HepG2 (cell line): ENCODE data around the gene DNLZ. TPM values are rescaled to one million over a fixed set of nuclear protein-coding genes. Genes with fewer than 3 reads are reported as not detected.
A peak's percentile ranks its signal among the peaks of the same experiment; 100 is the strongest.

ENCODE experiments used
- CENPBD1 ChIP-seq: sonication (generic); formaldehyde crosslinking; IDR thresholded peaks from 2 replicates; pipeline ENCODE4 v1.8.0; 2022; ENCODE audit warnings: missing genetic modification reagents, low read depth, mild to moderate bottlenecking, borderline replicate concordance
- DMAP1 ChIP-seq: IDR thresholded peaks from 2 replicates; pipeline ENCODE4 v1.6.1; 2016
- DNMT1 ChIP-seq: sonication (generic); formaldehyde crosslinking; IDR thresholded peaks from 2 replicates; pipeline ENCODE4 v1.5.1; 2020; ENCODE audit warnings: mild to moderate bottlenecking, missing genetic modification reagents
- HOXD1 ChIP-seq: sonication (generic); formaldehyde crosslinking; IDR thresholded peaks from 2 replicates; pipeline ENCODE4 v1.5.0; 2020; ENCODE audit warnings: missing genetic modification reagents
- MXI1 ChIP-seq: IDR thresholded peaks from 3 replicates; pipeline ENCODE4 v1.6.1; 2012; ENCODE audit warnings: low read depth, low read length, inconsistent platforms, borderline replicate concordance
- SOX5 ChIP-seq: IDR thresholded peaks from 2 replicates; pipeline ENCODE4 v1.6.1; 2016; ENCODE audit warnings: borderline replicate concordance
- TEAD3 ChIP-seq: optimal IDR thresholded peaks from 2 replicates; pipeline ENCODE3; 2016; ENCODE audit warnings: borderline replicate concordance
- THAP11 ChIP-seq: IDR thresholded peaks from 2 replicates; pipeline ENCODE4 v1.6.1; 2016; ENCODE audit warnings: missing biosample characterization, missing genetic modification reagents
- ZFP91 ChIP-seq: sonication (generic); formaldehyde crosslinking; IDR thresholded peaks from 2 replicates; pipeline ENCODE4 v1.9.0; 2022; ENCODE audit warnings: missing genetic modification reagents, mild to moderate bottlenecking, borderline replicate concordance
- ZFYVE20 ChIP-seq: sonication (generic); formaldehyde crosslinking; IDR thresholded peaks from 2 replicates; pipeline ENCODE4 v1.8.0; 2023; ENCODE audit warnings: low read depth, mild to moderate bottlenecking, moderate library complexity, missing genetic modification reagents, borderline replicate concordance
- ZNF207 ChIP-seq: fragments of 450-650 bp; IDR thresholded peaks from 2 replicates; pipeline ENCODE4 v1.6.1; 2016; ENCODE audit warnings: antibody characterized with exemption, borderline replicate concordance
- ZNF30 ChIP-seq: sonication (generic); formaldehyde crosslinking; IDR thresholded peaks from 2 replicates; pipeline ENCODE4 v1.5.0; 2020; ENCODE audit warnings: mild to moderate bottlenecking, missing genetic modification reagents
- ZNF367 ChIP-seq: sonication (generic); formaldehyde crosslinking; IDR thresholded peaks from 2 replicates; pipeline ENCODE4 v1.4.0; 2020; ENCODE audit warnings: missing genetic modification reagents, borderline replicate concordance
- ZNF446 ChIP-seq: sonication (generic); formaldehyde crosslinking; IDR thresholded peaks from 2 replicates; pipeline ENCODE4 v1.5.0; 2020; ENCODE audit warnings: mild to moderate bottlenecking, missing genetic modification reagents
- ZNF564 ChIP-seq: sonication (generic); formaldehyde crosslinking; IDR thresholded peaks from 2 replicates; pipeline ENCODE4 v1.8.1; 2023; ENCODE audit warnings: mild to moderate bottlenecking, missing genetic modification reagents
- ZNF569 ChIP-seq: sonication (generic); formaldehyde crosslinking; IDR thresholded peaks from 2 replicates; pipeline ENCODE4 v1.5.0; 2020; ENCODE audit warnings: mild to moderate bottlenecking, missing genetic modification reagents, moderate library complexity, borderline replicate concordance
- ZNF788 ChIP-seq: sonication (generic); formaldehyde crosslinking; IDR thresholded peaks from 2 replicates; pipeline ENCODE4 v1.5.0; 2020; ENCODE audit warnings: mild to moderate bottlenecking, missing genetic modification reagents, borderline replicate concordance
- ZNF839 ChIP-seq: sonication (generic); formaldehyde crosslinking; IDR thresholded peaks from 2 replicates; pipeline ENCODE4 v1.4.0; 2020; ENCODE audit warnings: missing genetic modification reagents, mild to moderate bottlenecking, borderline replicate concordance
- polyA plus RNA-seq, 8 experiments: library from polyadenylated mRNA; depleted of rRNA in 3 of 8; stranded (reverse) in 7 of 8; unstranded in 1 of 8; fragments of >200 nt; fragmentation: Illumina TruSeq in 4 of 8; extraction: Trizol in 4 of 8; gene quantifications; 2 replicates each; pipeline versions ENCODE4 v1.2.1 to v1.2.3, GENCODE V29; 2011 to 2016; ENCODE audit warnings: low read depth in 4 of 8, missing spikeins in 1 of 8, mixed read lengths in 1 of 8; ENCODE audit not compliant: insufficient read depth in 1 of 8
- total RNA-seq, 5 experiments: library from RNA; depleted of rRNA; stranded (reverse); fragments of >200 nt; fragmentation: Illumina TruSeq; extraction: Trizol; gene quantifications; 2 replicates each; pipeline ENCODE4 v1.2.3, GENCODE V29; 2016; ENCODE audit warnings: low read depth in 1 of 5
- TF ChIP-seq, protein P1 (sequence below): sonication (generic); formaldehyde crosslinking; IDR thresholded peaks from 2 replicates; pipeline ENCODE4 v1.4.0; 2020; ENCODE audit warnings: mild to moderate bottlenecking, missing genetic modification reagents
- TF ChIP-seq, protein P2 (sequence below): sonication (generic); formaldehyde crosslinking; conservative IDR thresholded peaks from 2 replicates; pipeline ENCODE4 v1.8.0; 2022; ENCODE audit warnings: missing genetic modification reagents
- TF ChIP-seq, protein P3 (sequence below): fragments of 450-650 bp; IDR thresholded peaks from 2 replicates; pipeline ENCODE4 v1.6.1; 2017
- TF ChIP-seq, protein P4 (sequence below): sonication (generic); formaldehyde crosslinking; IDR thresholded peaks from 2 replicates; pipeline ENCODE4 v1.4.0; 2020; ENCODE audit warnings: missing genetic modification reagents

DNLZ gene
- total and polyA plus RNA-seq, 2 of the 13 experiments (the other 11 are each of a cell fraction or from before 2014, with no cell fraction given): 3.4 to 8.0 TPM

DNA sequence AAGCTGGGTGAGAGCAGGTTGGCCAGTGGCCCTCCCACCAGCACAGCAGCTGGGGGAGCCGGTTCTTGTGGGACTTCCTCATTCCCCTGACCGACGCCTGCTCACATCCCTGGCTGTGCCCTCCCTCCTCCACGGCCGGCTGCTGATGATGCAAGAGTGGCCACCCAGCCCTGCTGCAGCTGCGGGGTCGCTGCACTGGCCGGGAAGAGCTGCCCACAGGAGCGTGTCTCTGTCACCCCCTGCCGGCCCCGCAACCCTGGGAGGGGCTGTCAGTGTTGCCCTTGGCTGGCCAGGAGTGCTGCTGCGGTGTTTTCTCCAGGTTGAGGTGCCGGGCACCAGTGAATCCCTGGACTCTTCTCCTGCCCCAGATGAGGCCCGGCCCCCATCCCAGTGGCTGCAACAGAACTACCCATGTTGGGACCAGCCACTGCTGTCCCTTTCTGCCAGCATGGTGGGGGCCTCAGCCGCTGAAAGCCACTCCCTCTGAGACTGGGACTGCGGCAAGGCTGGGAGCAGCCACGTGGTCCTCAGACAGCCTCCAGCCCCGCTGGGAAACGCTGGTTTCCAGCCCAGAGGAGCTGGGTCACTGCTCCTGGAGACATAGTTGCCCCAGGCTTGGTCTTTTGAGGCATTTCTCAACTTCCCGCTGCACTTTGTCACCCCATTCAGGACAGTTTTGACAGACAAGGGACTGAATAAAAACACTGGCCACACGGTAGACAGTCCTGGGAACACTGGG lies 9.2 kb upstream of the DNLZ start (continued):
- TF ChIP-seq, protein P1, sequence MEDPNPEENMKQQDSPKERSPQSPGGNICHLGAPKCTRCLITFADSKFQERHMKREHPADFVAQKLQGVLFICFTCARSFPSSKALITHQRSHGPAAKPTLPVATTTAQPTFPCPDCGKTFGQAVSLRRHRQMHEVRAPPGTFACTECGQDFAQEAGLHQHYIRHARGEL: peak; percentile 98
- TF ChIP-seq DMAP1 (CRISPR knock-in tag) (peak; percentile 58), ZNF367 (0 out of 2 replicates have a peak, but pooled peaks have one; percentile 36), DNMT1 (no peak), ZNF788 (CRISPR knock-in tag) (peak; percentile 74), THAP11 (CRISPR knock-in tag) (peak; percentile 70), ZNF564 (no peak), CENPBD1 (CRISPR knock-in tag) (no peak), ZNF839 (CRISPR knock-in tag) (0 out of 2 replicates have a peak, but pooled peaks have one; percentile 21), ZNF207 (no peak), MXI1 (peak; percentile 33; the same call in 1 of the 3 replicates), HOXD1 (CRISPR knock-in tag) (peak; percentile 78; the same call in 1 of the 2 replicates), TEAD3 (CRISPR knock-in tag) (peak; percentile 76), ZFP91 (CRISPR knock-in tag) (peak; percentile 64; the same call in 1 of the 2 replicates), SOX5 (CRISPR knock-in tag) (0 out of 2 replicates have a peak, but pooled peaks have one; percentile 44), ZFYVE20 (0 out of 2 replicates have a peak, but pooled peaks have one; percentile 60), ZNF30 (CRISPR knock-in tag) (no peak), ZNF446 (CRISPR knock-in tag) (no peak), ZNF569 (CRISPR knock-in tag) (no peak)
- TF ChIP-seq, protein P2, sequence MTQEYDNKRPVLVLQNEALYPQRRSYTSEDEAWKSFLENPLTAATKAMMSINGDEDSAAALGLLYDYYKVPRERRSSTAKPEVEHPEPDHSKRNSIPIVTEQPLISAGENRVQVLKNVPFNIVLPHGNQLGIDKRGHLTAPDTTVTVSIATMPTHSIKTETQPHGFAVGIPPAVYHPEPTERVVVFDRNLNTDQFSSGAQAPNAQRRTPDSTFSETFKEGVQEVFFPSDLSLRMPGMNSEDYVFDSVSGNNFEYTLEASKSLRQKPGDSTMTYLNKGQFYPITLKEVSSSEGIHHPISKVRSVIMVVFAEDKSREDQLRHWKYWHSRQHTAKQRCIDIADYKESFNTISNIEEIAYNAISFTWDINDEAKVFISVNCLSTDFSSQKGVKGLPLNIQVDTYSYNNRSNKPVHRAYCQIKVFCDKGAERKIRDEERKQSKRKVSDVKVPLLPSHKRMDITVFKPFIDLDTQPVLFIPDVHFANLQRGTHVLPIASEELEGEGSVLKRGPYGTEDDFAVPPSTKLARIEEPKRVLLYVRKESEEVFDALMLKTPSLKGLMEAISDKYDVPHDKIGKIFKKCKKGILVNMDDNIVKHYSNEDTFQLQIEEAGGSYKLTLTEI (CRISPR knock-in tag): no peak
- TF ChIP-seq, protein P3, sequence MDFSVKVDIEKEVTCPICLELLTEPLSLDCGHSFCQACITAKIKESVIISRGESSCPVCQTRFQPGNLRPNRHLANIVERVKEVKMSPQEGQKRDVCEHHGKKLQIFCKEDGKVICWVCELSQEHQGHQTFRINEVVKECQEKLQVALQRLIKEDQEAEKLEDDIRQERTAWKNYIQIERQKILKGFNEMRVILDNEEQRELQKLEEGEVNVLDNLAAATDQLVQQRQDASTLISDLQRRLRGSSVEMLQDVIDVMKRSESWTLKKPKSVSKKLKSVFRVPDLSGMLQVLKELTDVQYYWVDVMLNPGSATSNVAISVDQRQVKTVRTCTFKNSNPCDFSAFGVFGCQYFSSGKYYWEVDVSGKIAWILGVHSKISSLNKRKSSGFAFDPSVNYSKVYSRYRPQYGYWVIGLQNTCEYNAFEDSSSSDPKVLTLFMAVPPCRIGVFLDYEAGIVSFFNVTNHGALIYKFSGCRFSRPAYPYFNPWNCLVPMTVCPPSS: no peak
- TF ChIP-seq, protein P4, sequence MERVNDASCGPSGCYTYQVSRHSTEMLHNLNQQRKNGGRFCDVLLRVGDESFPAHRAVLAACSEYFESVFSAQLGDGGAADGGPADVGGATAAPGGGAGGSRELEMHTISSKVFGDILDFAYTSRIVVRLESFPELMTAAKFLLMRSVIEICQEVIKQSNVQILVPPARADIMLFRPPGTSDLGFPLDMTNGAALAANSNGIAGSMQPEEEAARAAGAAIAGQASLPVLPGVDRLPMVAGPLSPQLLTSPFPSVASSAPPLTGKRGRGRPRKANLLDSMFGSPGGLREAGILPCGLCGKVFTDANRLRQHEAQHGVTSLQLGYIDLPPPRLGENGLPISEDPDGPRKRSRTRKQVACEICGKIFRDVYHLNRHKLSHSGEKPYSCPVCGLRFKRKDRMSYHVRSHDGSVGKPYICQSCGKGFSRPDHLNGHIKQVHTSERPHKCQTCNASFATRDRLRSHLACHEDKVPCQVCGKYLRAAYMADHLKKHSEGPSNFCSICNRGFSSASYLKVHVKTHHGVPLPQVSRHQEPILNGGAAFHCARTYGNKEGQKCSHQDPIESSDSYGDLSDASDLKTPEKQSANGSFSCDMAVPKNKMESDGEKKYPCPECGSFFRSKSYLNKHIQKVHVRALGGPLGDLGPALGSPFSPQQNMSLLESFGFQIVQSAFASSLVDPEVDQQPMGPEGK (CRISPR knock-in tag): peak; percentile 88
